NCI-H226 (cell line): ENCODE data around the gene PTPRF.
"Not testable (repeated sequence)": the region's sequence is repeated elsewhere in the genome, so short reads cannot be mapped to it uniquely, and the experiment has no call there.

Experiments used
- DNase-seq: peaks from one replicate; pipeline ENCODE4 v3.0.0-alpha.2; 2015

PTPRF gene

GRCh38 chr1:43639976-43640794 lies 109.5 kb downstream of the PTPRF start:
- DNase-seq = peak; percentile 1

GRCh38 chr1:43644558-43644957 lies 113.9 kb downstream of the PTPRF start:
- no peak for DNase-seq

- DNase-seq = no peak
Measured at GRCh38 chr1:43645461-43645860, 114.8 kb downstream of the PTPRF start.

DNA sequence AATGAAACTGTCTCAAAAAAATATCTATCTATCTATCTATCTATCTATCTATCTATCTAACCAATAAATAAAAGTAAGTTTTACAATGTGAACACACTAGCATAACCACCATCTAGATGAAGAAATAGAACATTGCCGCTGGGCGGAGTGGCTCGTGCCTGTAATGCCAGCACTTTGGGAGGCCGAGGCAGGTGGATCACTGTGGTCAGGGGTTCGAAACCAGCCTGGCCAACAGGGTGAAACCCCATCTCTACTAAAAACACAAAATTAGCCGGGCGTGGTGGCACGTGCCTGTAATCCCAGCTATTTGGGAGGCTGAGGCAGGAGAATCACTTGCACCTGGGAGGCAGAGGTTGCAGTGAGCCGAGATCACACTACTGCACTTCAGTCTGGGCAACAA lies 116.6 kb downstream of the PTPRF start:
- not testable (repeated sequence) for DNase-seq

GRCh38 chr1:43648221-43648847 lies 117.7 kb downstream of the PTPRF start:
- DNase-seq = peak; percentile 16

DNA sequence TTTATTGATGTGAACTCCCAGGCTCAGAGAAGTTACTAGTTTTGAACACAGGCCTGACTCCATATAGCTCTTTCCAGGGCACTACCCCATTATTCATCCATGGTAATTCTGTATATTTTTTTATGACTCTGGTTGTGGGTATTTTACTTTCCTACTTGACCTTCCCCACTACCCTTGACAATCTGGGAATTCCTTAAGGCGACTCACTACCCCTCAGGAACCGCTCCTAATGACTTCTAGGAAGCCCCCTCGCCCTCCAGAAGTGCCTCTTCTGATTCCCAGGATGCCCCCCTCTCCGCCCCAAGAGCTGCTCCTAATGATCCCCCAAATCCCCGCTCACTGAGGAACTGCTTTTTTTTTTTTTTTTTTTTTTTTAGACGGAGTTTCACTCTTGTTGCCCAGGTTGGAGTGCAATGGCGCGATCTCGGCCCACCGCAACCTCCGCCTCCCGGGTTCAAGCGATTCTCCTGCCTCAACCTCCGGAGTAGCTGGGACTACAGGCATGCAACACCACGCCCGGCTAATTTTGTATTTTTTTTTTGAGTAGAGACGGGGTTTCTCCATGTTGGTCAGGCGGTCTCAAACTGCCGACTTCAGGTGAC lies 118.3 kb downstream of the PTPRF start:
- DNase-seq = no peak

GRCh38 chr1:43650310-43651085 lies 119.8 kb downstream of the PTPRF start:
- peak; percentile 90 for DNase-seq

DNA sequence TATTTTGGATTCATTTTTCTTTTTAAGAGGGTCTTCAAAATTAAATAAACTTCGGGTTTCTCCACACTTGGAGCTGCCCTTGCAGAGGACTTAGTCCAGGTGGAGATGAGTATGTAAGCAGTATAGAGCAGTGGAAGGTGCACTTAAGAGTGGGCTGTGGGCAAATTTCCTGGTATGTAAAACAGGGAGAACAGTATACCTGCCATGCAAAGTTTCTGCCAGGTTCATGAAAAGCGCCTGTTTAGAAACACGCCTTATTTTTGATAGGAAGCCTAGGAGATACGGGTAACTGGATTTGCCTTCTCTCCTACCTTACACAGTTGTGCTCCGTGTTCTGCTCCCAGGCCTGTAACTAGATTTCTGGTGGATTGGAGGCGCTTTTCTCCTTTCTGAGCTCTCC lies 120.5 kb downstream of the PTPRF start:
- no peak for DNase-seq

- no peak for DNase-seq
Measured at GRCh38 chr1:43651902-43652301, 121.2 kb downstream of the PTPRF start.

GRCh38 chr1:43653339-43653738 lies 122.7 kb downstream of the PTPRF start:
- DNase-seq = peak; percentile 34

GRCh38 chr1:43653893-43654292 lies 123.2 kb downstream of the PTPRF start:
- DNase-seq = no peak

- no peak for DNase-seq
Measured at GRCh38 chr1:43655953-43656352, 125.3 kb downstream of the PTPRF start.

DNA sequence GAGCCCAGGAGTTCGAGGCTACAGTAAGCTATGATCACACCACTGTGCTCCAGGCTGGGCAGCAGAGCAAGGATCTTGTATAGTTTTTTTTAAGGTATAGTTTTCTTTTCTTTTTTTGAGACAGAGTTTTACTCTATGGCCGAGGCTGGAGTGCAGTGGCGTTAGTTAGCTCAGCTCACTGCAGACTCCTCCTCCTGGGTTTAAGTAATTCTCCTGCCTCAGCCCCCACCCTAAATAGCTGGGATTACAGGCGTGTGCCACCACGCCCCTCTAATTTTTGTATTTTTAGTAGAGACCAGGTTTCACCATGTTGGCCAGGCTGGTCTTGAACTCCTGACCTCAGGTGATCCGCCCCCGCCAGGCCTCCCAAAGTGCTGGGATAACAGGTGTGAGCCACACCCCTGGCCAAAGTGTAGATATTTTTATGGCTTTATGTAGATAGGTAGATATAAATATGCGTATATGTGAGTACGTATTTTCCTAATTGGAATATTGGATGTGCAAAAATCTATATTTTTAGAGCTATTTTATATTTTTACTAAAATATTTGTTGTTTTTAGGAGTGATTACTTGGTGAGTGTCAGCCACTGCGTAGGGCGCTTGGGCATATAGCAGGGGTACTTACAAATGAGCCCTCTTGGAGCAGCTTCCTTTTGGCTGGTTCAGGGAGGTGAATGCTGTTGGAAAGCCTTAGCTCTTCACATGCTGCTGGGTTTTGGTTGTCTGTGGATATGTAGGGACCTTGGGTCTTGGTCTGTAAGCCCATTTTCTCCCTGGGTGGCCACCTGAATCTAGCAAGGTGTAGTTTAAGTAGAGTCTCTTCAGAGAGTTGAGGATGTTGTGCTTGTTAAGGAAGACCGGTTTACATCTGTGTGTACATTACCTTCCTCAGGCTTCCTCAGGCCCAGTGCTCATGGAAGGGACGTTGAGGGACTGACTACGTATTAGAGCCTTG lies 128.8 kb downstream of the PTPRF start:
- no peak for DNase-seq

- DNase-seq = no peak
Measured at GRCh38 chr1:43660355-43660754, 129.7 kb downstream of the PTPRF start.

DNA sequence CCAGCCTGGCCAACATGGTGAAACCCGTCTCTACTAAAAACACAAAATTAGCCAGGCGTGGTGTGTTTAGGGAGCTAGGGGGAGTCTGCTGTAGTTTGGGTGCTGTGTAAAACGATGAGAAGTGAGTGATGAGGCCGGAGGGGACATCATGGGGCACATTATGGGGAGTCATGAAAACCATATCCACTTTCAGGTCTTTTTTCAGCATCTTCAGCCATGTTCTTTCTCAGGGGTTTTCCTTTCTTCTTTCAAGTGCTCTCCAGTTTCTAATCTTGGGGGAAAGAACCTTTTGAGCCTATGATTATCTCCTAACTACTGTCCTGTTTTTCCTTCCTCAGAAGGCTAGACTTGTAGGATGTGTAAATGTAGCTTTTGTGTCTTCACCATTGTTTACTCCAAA lies 133.7 kb downstream of the PTPRF start:
- DNase-seq = no peak

DNA sequence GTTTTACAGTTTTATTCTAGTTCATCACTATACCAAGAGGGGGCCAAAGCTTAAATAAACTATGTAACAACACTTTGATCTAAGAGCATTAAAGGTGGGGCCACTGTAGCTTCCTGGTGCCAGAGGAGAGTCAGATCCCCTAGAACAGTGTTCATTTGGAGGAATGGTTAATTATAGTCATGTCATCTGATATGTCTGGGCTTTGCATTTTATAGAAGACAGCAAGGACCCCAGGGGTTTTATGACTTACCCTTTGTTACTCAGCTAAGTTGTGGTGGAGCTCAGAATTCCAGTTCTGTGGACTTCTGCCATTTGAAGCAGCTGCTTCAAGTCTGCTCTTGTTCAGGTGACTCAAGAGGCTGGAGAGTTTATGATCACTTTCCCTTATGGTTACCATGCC lies 135.9 kb downstream of the PTPRF start:
- no peak for DNase-seq

DNA sequence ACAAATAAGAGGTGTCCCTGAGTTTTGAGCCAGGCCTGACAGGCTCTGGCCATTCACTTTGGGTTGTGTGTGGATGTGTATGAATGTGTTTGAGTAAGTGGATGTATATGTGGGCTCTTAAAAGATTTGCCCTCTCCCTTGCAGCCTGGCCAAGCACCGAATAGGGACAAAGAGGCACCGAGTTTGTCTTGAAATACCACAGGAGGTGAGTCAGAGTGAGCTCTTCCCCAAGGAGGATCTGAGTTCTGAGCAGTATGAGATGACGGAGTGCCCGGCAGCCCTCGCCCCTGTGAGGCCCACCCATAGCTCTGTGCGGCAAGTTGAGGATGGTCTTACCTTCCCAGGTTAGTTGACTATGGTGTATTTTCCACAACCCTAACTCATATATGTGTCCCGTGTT lies 138.3 kb downstream of the PTPRF start:
- DNase-seq = no peak

DNA sequence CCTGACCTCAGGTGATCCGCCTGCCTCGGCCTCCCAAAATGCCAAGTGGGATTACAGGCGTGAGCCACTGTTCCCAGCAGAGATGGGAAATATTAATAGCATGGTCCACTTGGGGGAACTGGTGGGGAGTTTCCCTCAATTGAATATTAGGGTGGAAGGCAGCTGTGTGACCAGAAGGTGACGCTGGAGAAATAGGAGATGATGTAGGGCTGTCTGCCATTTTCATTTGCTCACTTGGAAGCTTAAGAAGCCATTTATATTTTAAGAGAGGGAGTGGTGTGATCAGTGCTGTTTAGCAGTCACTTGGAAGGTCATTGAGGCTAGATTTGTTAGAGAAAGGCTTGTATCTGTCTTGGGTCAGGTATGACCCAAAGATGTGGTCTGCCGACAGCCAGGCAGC lies 139.2 kb downstream of the PTPRF start:
- DNase-seq = no peak

DNA sequence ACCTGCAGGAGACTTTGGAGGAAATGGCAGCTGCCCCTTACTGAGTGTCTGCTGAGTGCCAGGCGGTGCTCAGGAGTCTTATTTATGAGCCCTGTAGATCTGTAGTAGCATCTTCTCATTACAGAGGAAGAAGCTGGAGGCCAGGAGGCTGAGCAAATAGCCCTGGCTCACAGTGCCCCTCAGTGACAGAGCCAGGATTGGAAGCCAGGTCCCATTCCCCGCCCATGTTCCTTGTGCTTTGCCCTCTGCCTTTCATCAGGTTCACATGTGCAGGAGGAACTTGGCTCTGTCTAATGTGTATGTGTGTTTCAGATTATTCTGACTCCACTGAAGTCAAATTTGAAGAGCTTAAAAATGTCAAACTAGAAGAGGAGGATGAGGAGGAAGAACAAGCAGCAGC lies 140.5 kb downstream of the PTPRF start:
- DNase-seq = no peak

GRCh38 chr1:43671626-43672330 lies 141.1 kb downstream of the PTPRF start:
- DNase-seq = peak; percentile 68

GRCh38 chr1:43673261-43673660 lies 142.6 kb downstream of the PTPRF start:
- DNase-seq = no peak
